Measurements from ENCODE around the gene CEP164. TPM values are rescaled to one million over a fixed set of nuclear protein-coding genes. Genes with fewer than 3 reads are reported as not detected.

The CEP164 gene
- total RNA-seq, 1 donor from 2014 or later = 21.6 TPM

- intact Hi-C loops (cut with DNase I) = no loop called here
These were observed 41.9 kb downstream of the CEP164 start for GRCh38 chr11:117369534-117369933.

GRCh38 chr11:117371453-117371852, 43.8 kb downstream of the CEP164 start:
- Histone ChIP-seq H3K36me3 (peaks cover 0 to 56% of the 10 kb centered on the region in 2 donors), H3K9me3 (no peaks in the 10 kb centered on the region), H3K4me1 (no peaks in the 10 kb centered on the region), H3K4me3 (no peak overlapping the region), H3K27me3 (no peaks in the 10 kb centered on the region), H3K27ac (no peak overlapping the region)
- TF ChIP-seq POLR2AphosphoS5 (IDR thresholded peaks at IDR 0.05; ENCODE audit: insufficient read depth in 1 of 2, low read depth in 1 of 2) (no peak), CTCF (IDR thresholded peaks at IDR 0.05) (no peak), POLR2A (IDR thresholded peaks at IDR 0.05) (no peak)
- intact Hi-C loops (cut with DNase I) = no loop called here
- DNase-seq (ENCODE audit: extremely low spot score in 2 of 2) = no peak

More at GRCh38 chr11:117369534-117369933, 41.9 kb downstream of the CEP164 start:
- no peak overlapping the region for H3K4me3 ChIP-seq
- H3K9me3 ChIP-seq = no peaks in the 10 kb centered on the region
- H3K36me3 ChIP-seq = peaks cover 0 to 53% of the 10 kb centered on the region in 2 donors
- DNase-seq (ENCODE audit: extremely low spot score in 2 of 2) = no peak
- H3K4me1 ChIP-seq = no peaks in the 10 kb centered on the region
- TF ChIP-seq POLR2A (IDR thresholded peaks at IDR 0.05) (no peak), CTCF (IDR thresholded peaks at IDR 0.05) (no peak), POLR2AphosphoS5 (IDR thresholded peaks at IDR 0.05; ENCODE audit: insufficient read depth in 1 of 2, low read depth in 1 of 2) (no peak)
- H3K27ac ChIP-seq = no peak overlapping the region
- H3K27me3 ChIP-seq = no peaks in the 10 kb centered on the region

- H3K36me3 ChIP-seq = peaks cover 0 to 61% of the 10 kb centered on the region in 2 donors
- no peak overlapping the region for H3K4me3 ChIP-seq
- DNase-seq (ENCODE audit: extremely low spot score in 2 of 2) = no peak
- no peaks in the 10 kb centered on the region for H3K4me1 ChIP-seq
- H3K9me3 ChIP-seq = no peaks in the 10 kb centered on the region
- TF ChIP-seq POLR2A (IDR thresholded peaks at IDR 0.05) = no peak
- TF ChIP-seq POLR2AphosphoS5 (IDR thresholded peaks at IDR 0.05; ENCODE audit: insufficient read depth in 1 of 2, low read depth in 1 of 2) = no peak
- no peak for TF ChIP-seq CTCF (IDR thresholded peaks at IDR 0.05)
- H3K27me3 ChIP-seq = no peaks in the 10 kb centered on the region
- H3K27ac ChIP-seq = no peak overlapping the region
- intact Hi-C loops (cut with DNase I) = no loop called here
These were observed 46.8 kb downstream of the CEP164 start for GRCh38 chr11:117374316-117375055.

- no peak overlapping the region for H3K4me3 ChIP-seq
- peaks cover 0 to 66% of the 10 kb centered on the region in 2 donors for H3K36me3 ChIP-seq
- intact Hi-C loops (cut with DNase I) = no loop called here
- H3K9me3 ChIP-seq = no peaks in the 10 kb centered on the region
- no peak overlapping the region for H3K27ac ChIP-seq
- TF ChIP-seq POLR2A (IDR thresholded peaks at IDR 0.05) = no peak
- no peak for TF ChIP-seq CTCF (IDR thresholded peaks at IDR 0.05)
- TF ChIP-seq POLR2AphosphoS5 (IDR thresholded peaks at IDR 0.05; ENCODE audit: insufficient read depth in 1 of 2, low read depth in 1 of 2) = no peak
- H3K27me3 ChIP-seq = no peaks in the 10 kb centered on the region
- H3K4me1 ChIP-seq = no peaks in the 10 kb centered on the region
- DNase-seq (ENCODE audit: extremely low spot score in 2 of 2) = no peak
These were observed 48.3 kb downstream of the CEP164 start for GRCh38 chr11:117375960-117376359.

GRCh38 chr11:117376517-117376916, 48.9 kb downstream of the CEP164 start:
- Histone ChIP-seq H3K4me3 (no peak overlapping the region), H3K4me1 (no peaks in the 10 kb centered on the region), H3K36me3 (peaks cover 0 to 65% of the 10 kb centered on the region in 2 donors), H3K9me3 (no peaks in the 10 kb centered on the region), H3K27ac (no peak overlapping the region), H3K27me3 (no peaks in the 10 kb centered on the region)
- intact Hi-C loops (cut with DNase I) = no loop called here
- TF ChIP-seq POLR2AphosphoS5 (IDR thresholded peaks at IDR 0.05; ENCODE audit: insufficient read depth in 1 of 2, low read depth in 1 of 2) (no peak), POLR2A (IDR thresholded peaks at IDR 0.05) (no peak), CTCF (IDR thresholded peaks at IDR 0.05) (no peak)
- DNase-seq (ENCODE audit: extremely low spot score in 2 of 2) = no peak

Data from vagina (tissue), 2 donors.